SK-N-SH (cell line): ENCODE measurements around the gene CDH23. TPM values are rescaled to one million over a fixed set of nuclear protein-coding genes. Genes with fewer than 3 reads are reported as not detected.

Source experiments
- CTCF ChIA-PET: fragments of 300-600, 350-600 bp; formaldehyde crosslinking; extraction: SDS; loops from one replicate; lab custom pipeline; 2021; lab: Yijun Ruan, JAX
- POLR2A ChIA-PET: fragments of 350-600 bp; sonication (Branson Sonifier 250); formaldehyde crosslinking; extraction: SDS; loops from one replicate; lab custom pipeline; 2020; ENCODE audit warnings: antibody characterized with exemption, inconsistent platforms; lab: Yijun Ruan, JAX
- DNase-seq: peaks from one replicate; pipeline ENCODE4 v3.0.0; 2012
- H2AFZ ChIP-seq: fragments of 200-600 bp; sonication (generic); 2 replicates; pipeline ENCODE4 v1.8.1; 2016; ENCODE audit warnings: antibody characterized with exemption, mild to moderate bottlenecking, low read depth
- H3F3A ChIP-seq: fragments of 200-600 bp; sonication (generic); replicated peaks from 2 replicates; pipeline ENCODE3; 2016; ENCODE audit warnings: antibody characterized with exemption, mild to moderate bottlenecking; ENCODE audit not compliant: insufficient read depth
- H3K27ac ChIP-seq, 2 experiments: fragments of 200-500 bp in 1 of 2; fragments of 200-600 bp in 1 of 2; sonication (Bioruptor generic) in 1 of 2; sonication (generic), shearing (Covaris generic) in 1 of 2; 2 replicates each; pipeline versions ENCODE4 v1.5.1 to v1.6.1; 2014 to 2016; ENCODE audit warnings: low read depth in 2 of 2, inconsistent platforms in 1 of 2, low read length in 1 of 2, mild to moderate bottlenecking in 1 of 2, mixed read lengths in 1 of 2
- H3K27me3 ChIP-seq: fragments of 200-600 bp; sonication (generic), shearing (Covaris generic); 2 replicates; pipeline ENCODE4 v1.6.1; 2016; ENCODE audit warnings: mixed run types; ENCODE audit not compliant: insufficient read depth
- H3K36me3 ChIP-seq, 2 experiments: fragments of 200-500 bp in 1 of 2; fragments of 200-600 bp in 1 of 2; sonication (Bioruptor generic) in 1 of 2; sonication (generic) in 1 of 2; replicated peaks in 1 of 2; 2 replicates each; pipeline versions ENCODE3 to v1.5.1; 2014 to 2016; ENCODE audit warnings: low read length in 1 of 2, mild to moderate bottlenecking in 1 of 2; ENCODE audit not compliant: insufficient read depth in 2 of 2, control insufficient read depth in 1 of 2
- H3K4me1 ChIP-seq, 2 experiments: fragments of 200-500 bp in 1 of 2; fragments of 200-600 bp in 1 of 2; sonication (Bioruptor generic) in 1 of 2; sonication (generic), shearing (Covaris generic) in 1 of 2; 2 replicates each; pipeline versions ENCODE4 v1.5.1 to v1.6.1; 2014 to 2016; ENCODE audit warnings: low read depth in 1 of 2, low read length in 1 of 2, mixed run types in 1 of 2; ENCODE audit not compliant: insufficient read depth in 2 of 2, control insufficient read depth in 1 of 2
- H3K4me2 ChIP-seq: fragments of 200-600 bp; sonication (generic), shearing (Covaris generic); 2 replicates; pipeline ENCODE4 v1.6.1; 2017; ENCODE audit warnings: mixed run types
- H3K4me3 ChIP-seq, 2 experiments: fragments of 200-500 bp in 1 of 2; fragments of 200-600 bp in 1 of 2; sonication (Bioruptor generic) in 1 of 2; sonication (generic), shearing (Covaris generic) in 1 of 2; 2 replicates each; pipeline versions ENCODE4 v1.5.1 to v1.8.1; 2014 to 2016; ENCODE audit warnings: low read depth in 2 of 2, inconsistent platforms in 1 of 2, low read length in 1 of 2, mild to moderate bottlenecking in 1 of 2, mixed read lengths in 1 of 2, moderate library complexity in 1 of 2
- H3K79me2 ChIP-seq: fragments of 200-600 bp; sonication (generic); 2 replicates; pipeline ENCODE4 v1.8.1; 2017; ENCODE audit warnings: mild to moderate bottlenecking; ENCODE audit not compliant: insufficient read depth
- H3K9ac ChIP-seq: fragments of 200-600 bp; sonication (generic); 2 replicates; pipeline ENCODE4 v1.6.1; 2017; ENCODE audit warnings: mixed run types
- H3K9me2 ChIP-seq: fragments of 200-600 bp; sonication (generic); 2 replicates; pipeline ENCODE4 v1.6.1; 2017; ENCODE audit warnings: mixed run types
- H3K9me3 ChIP-seq: fragments of 200-600 bp; sonication (generic); 2 replicates; pipeline ENCODE4 v1.6.1; 2017; ENCODE audit warnings: mixed run types, mild to moderate bottlenecking, moderate library complexity
- H4K20me1 ChIP-seq: fragments of 200-600 bp; sonication (generic); 2 replicates; pipeline ENCODE4 v1.6.1; 2017; ENCODE audit warnings: mild to moderate bottlenecking, mixed run types; ENCODE audit not compliant: insufficient read depth
- FOXJ3 ChIP-seq: sonication (generic); formaldehyde crosslinking; IDR thresholded peaks from 2 replicates; pipeline ENCODE4 v1.5.1; 2020; ENCODE audit warnings: mild to moderate bottlenecking, missing genetic modification reagents
- GATA2 ChIP-seq: sonication (generic); formaldehyde crosslinking; IDR thresholded peaks from 2 replicates; pipeline ENCODE4 v1.5.0; 2020; ENCODE audit warnings: mild to moderate bottlenecking, missing genetic modification reagents
- MAX ChIP-seq: IDR thresholded peaks from 2 replicates; pipeline ENCODE4 v1.4.0; 2012; ENCODE audit warnings: low read depth
- MXI1 ChIP-seq: IDR thresholded peaks from 2 replicates; pipeline ENCODE4 v1.6.1; 2012; ENCODE audit warnings: mild to moderate bottlenecking, low read depth, low read length, improper control_type of control experiment
- POLR2AphosphoS5 ChIP-seq: IDR thresholded peaks from 2 replicates; pipeline ENCODE4 v1.6.1; 2012; ENCODE audit warnings: low read depth, low read length
- RCOR1 ChIP-seq: fragments of 150-350 bp; IDR thresholded peaks from 2 replicates; pipeline ENCODE4 v1.6.1; 2017; ENCODE audit warnings: antibody characterized with exemption, low read length
- RFX5 ChIP-seq: IDR thresholded peaks from 2 replicates; pipeline ENCODE4 v1.6.1; 2012; ENCODE audit warnings: mild to moderate bottlenecking, improper control_type of control experiment, low read length
- RXRA ChIP-seq: IDR thresholded peaks from 2 replicates; pipeline ENCODE4 v1.4.0; 2012; ENCODE audit warnings: low read depth, mild to moderate bottlenecking, borderline replicate concordance
- TCF12 ChIP-seq: IDR thresholded peaks from 2 replicates; pipeline ENCODE4 v1.4.0; 2012
- TEAD4 ChIP-seq: IDR thresholded peaks from 2 replicates; pipeline ENCODE4 v1.4.0; 2012; ENCODE audit warnings: mild to moderate bottlenecking, borderline replicate concordance; ENCODE audit not compliant: insufficient read depth
- USF2 ChIP-seq: fragments of 150-350 bp; IDR thresholded peaks from 2 replicates; pipeline ENCODE4 v1.6.1; 2017; ENCODE audit warnings: antibody characterized with exemption, low read length, low read depth, borderline replicate concordance
- WGBS: methylation state at CpG from one replicate; pipeline ENCODE4 v1.1.6; 2017; ENCODE audit warnings: low lambda C conversion rate; 5-methylcytosine and 5-hydroxymethylcytosine counted together
- polyA plus RNA-seq, 3 experiments: library from polyadenylated mRNA; depleted of rRNA; stranded (reverse); fragments of >200 nt; gene quantifications; 2 replicates each; pipeline ENCODE4 v1.2.3, GENCODE V29; 2012
- TF ChIP-seq, protein P1 (sequence below): IDR thresholded peaks from 2 replicates; pipeline ENCODE4 v1.4.0; 2012; ENCODE audit warnings: low read depth, borderline replicate concordance

CDH23 gene
- polyA plus RNA-seq, 1 of the 3 experiments (the other 2 are of a cell fraction), result 0.03 TPM

DNA sequence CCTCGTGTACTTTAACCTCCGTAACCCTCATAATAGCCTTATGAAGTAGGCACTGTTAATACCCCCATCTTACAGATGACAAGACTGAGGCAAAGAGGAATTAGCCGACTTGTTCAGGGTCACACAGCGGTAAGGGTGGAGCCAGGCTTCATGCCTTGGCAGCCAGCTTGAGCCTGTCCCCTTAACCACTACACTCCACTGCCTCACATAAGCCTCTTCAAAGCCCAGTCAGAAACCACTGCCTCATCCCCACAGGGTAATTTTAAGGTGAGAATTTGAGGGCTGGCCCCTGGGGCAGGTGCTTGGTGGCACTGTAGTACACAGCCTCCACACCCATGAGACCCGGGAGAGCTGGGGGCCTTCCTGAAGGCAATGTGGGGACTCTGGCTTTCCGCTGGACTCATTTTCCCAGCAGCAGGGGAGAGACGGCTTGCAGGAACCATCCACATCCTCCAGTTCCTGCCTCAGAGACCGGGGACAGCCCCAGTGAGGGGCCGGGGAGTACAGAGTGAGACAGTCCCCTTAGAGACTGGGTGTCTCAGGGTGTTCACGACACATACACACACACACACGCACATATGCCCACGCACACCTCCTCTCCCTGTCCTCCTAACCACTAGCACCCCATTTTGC, 330.5 kb downstream of the CDH23 start:
- Histone ChIP-seq H3K9me2 (no peaks in the 10 kb centered on the region), H3K27ac (peak overlapping the region in 1 of 2 experiments; percentile 91; a peak in 2 of 4 replicates), H3K9me3 (no peaks in the 10 kb centered on the region), H3K4me2 (no peak overlapping the region), H2AFZ (no peak overlapping the region), H3K4me1 (peaks cover 0 to 46% of the 10 kb centered on the region in 2 experiments; a peak in 1 of 4 replicates), H3K79me2 (no peaks in the 10 kb centered on the region), H3K36me3 (no peaks in the 10 kb centered on the region), H4K20me1 (no peaks in the 10 kb centered on the region), H3F3A (no peaks in the 10 kb centered on the region), H3K9ac (no peak overlapping the region), H3K4me3 (no peak overlapping the region), H3K27me3 (no peaks in the 10 kb centered on the region)
- CTCF ChIA-PET, result interaction anchor here (0.8 to 4.1 kb wide), 7 partner anchors 10 to 362 kb away, joined by 3 to 24 read pairs (median 6); partner anchors contain the start of genes CDH23 and VSIR
- TF ChIP-seq MAX (no peak), RCOR1 (no peak), TCF12 (no peak), POLR2AphosphoS5 (no peak), GATA2 (CRISPR knock-in tag) (no peak), RXRA (no peak), TEAD4 (no peak), MXI1 (no peak), FOXJ3 (CRISPR knock-in tag) (no peak), RFX5 (no peak), USF2 (no peak)
- TF ChIP-seq, protein P1, sequence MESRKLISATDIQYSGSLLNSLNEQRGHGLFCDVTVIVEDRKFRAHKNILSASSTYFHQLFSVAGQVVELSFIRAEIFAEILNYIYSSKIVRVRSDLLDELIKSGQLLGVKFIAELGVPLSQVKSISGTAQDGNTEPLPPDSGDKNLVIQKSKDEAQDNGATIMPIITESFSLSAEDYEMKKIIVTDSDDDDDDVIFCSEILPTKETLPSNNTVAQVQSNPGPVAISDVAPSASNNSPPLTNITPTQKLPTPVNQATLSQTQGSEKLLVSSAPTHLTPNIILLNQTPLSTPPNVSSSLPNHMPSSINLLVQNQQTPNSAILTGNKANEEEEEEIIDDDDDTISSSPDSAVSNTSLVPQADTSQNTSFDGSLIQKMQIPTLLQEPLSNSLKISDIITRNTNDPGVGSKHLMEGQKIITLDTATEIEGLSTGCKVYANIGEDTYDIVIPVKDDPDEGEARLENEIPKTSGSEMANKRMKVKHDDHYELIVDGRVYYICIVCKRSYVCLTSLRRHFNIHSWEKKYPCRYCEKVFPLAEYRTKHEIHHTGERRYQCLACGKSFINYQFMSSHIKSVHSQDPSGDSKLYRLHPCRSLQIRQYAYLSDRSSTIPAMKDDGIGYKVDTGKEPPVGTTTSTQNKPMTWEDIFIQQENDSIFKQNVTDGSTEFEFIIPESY, result no peak
- POLR2A ChIA-PET, result no interaction called here
- no peak for DNase-seq
- WGBS, result 88% methylated on average over 11 of the region's 12 CpGs
